GM19023 (cell line): Measurements from ENCODE around the gene PCSK4.

Experiments used
- ATAC-seq: cut with Tn5 transposase; IDR thresholded peaks from one replicate; pipeline ENCODE4 v1.9.1; 2021; ENCODE audit warnings: mild to moderate bottlenecking, moderate library complexity; ENCODE audit not compliant: unreplicated experiment

Gene PCSK4

GRCh38 chr19:1457031-1457739 lies 33.0 kb downstream of the PCSK4 start:
- ATAC-seq: no peak

- no peak for ATAC-seq
Observed at GRCh38 chr19:1456121-1456900, 33.8 kb downstream of the PCSK4 start.

- no peak for ATAC-seq
Observed at GRCh38 chr19:1455336-1456120, 34.6 kb downstream of the PCSK4 start.

GRCh38 chr19:1455002-1455335 lies 35.2 kb downstream of the PCSK4 start:
- ATAC-seq: no peak

- no peak for ATAC-seq
Observed at GRCh38 chr19:1453525-1454364, 36.4 kb downstream of the PCSK4 start.

- ATAC-seq: no peak
Observed at GRCh38 chr19:1452802-1453524, 37.2 kb downstream of the PCSK4 start.

- ATAC-seq: no peak
Observed at GRCh38 chr19:1451916-1452801, 38.0 kb downstream of the PCSK4 start.

- no peak for ATAC-seq
Observed at GRCh38 chr19:1450735-1451731, 39.1 kb downstream of the PCSK4 start.

GRCh38 chr19:1449467-1450442 lies 40.4 kb downstream of the PCSK4 start, which contains the start of gene APC2:
Gene APC2 (plus strand): TSS chr19:1450121. CDS start chr19:1453002, 2,881 bp downstream.
- ATAC-seq: no peak

GRCh38 chr19:1447944-1448343 lies 42.2 kb downstream of the PCSK4 start:
- ATAC-seq: no peak

GRCh38 chr19:1447504-1447903 lies 42.6 kb downstream of the PCSK4 start:
- ATAC-seq: no peak

- ATAC-seq: no peak
Observed at GRCh38 chr19:1446713-1447481, 43.3 kb downstream of the PCSK4 start.

GRCh38 chr19:1445932-1446712 lies 44.0 kb downstream of the PCSK4 start:
- no peak for ATAC-seq

GRCh38 chr19:1445185-1445931 lies 44.8 kb downstream of the PCSK4 start:
- ATAC-seq: peak; percentile 73
